HCT116 (cell line): ENCODE data around the gene TNKS2.

Experiments used
- ELF1 ChIP-seq: IDR thresholded peaks from 2 replicates; pipeline ENCODE4 v1.6.1; 2012; ENCODE audit warnings: low read depth, borderline replicate concordance
- EZH2 ChIP-seq: fragments of 200-600 bp; sonication (generic); IDR thresholded peaks from 2 replicates; pipeline ENCODE4 v1.6.1; 2017; ENCODE audit warnings: antibody characterized with exemption, mixed run types
- JUND ChIP-seq: IDR thresholded peaks from 2 replicates; pipeline ENCODE4 v1.6.1; 2012
- POLR2AphosphoS5 ChIP-seq: IDR thresholded peaks from 2 replicates; pipeline ENCODE4 v1.6.1; 2011; ENCODE audit warnings: mild to moderate bottlenecking, low read depth, low read length, moderate library complexity
- RAD21 ChIP-seq: IDR thresholded peaks from 2 replicates; pipeline ENCODE4 v1.6.1; 2012; ENCODE audit warnings: low read depth, mild to moderate bottlenecking
- TF ChIP-seq, protein P1 (sequence below), 3 experiments: fragments of 200-600 bp in 1 of 3; sonication (generic) in 1 of 3; IDR thresholded peaks in 2 of 3; conservative IDR thresholded peaks in 1 of 3; 2 replicates each; pipeline ENCODE4 v1.5.1; 2012 to 2017; ENCODE audit warnings: low read depth in 2 of 3, low read length in 2 of 3, antibody characterized with exemption in 1 of 3, borderline replicate concordance in 1 of 3, control low read depth in 1 of 3, mild to moderate bottlenecking in 1 of 3, mixed read lengths in 1 of 3, mixed run types in 1 of 3, moderate library complexity in 1 of 3; ENCODE audit not compliant: insufficient read depth in 1 of 3
- TF ChIP-seq, protein P2 (sequence below): IDR thresholded peaks from 2 replicates; pipeline ENCODE4 v1.6.1; 2012

DNA sequence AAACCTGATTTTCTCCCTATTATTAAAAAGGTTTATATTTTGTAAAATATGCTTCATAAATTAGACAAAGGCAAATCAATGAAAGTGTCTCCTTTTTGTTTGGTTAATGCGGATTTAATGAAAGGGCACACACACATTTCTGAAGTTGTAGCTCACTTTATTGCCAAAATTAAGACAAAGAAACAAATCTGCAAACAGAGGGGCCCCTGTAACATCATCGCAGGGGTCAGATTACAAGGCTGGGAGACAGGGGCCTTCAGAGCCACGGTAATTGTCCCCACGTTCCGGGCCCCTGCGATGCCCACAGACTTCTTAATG lies 88.7 kb downstream of the TNKS2 start:
- TF ChIP-seq RAD21: no peak
- TF ChIP-seq, protein P1, sequence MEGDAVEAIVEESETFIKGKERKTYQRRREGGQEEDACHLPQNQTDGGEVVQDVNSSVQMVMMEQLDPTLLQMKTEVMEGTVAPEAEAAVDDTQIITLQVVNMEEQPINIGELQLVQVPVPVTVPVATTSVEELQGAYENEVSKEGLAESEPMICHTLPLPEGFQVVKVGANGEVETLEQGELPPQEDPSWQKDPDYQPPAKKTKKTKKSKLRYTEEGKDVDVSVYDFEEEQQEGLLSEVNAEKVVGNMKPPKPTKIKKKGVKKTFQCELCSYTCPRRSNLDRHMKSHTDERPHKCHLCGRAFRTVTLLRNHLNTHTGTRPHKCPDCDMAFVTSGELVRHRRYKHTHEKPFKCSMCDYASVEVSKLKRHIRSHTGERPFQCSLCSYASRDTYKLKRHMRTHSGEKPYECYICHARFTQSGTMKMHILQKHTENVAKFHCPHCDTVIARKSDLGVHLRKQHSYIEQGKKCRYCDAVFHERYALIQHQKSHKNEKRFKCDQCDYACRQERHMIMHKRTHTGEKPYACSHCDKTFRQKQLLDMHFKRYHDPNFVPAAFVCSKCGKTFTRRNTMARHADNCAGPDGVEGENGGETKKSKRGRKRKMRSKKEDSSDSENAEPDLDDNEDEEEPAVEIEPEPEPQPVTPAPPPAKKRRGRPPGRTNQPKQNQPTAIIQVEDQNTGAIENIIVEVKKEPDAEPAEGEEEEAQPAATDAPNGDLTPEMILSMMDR (IDR thresholded peaks at IDR 0.05 in 2 of 3, conservative IDR thresholded peaks at IDR 0.05 in 1 of 3; ENCODE audit: borderline replicate concordance in 1 of 3, insufficient read depth in 1 of 3, low read depth in 2 of 3, low read length in 2 of 3): no peak
- no peak for TF ChIP-seq JUND
- TF ChIP-seq, protein P2, sequence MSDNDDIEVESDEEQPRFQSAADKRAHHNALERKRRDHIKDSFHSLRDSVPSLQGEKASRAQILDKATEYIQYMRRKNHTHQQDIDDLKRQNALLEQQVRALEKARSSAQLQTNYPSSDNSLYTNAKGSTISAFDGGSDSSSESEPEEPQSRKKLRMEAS: no peak
- no peak for TF ChIP-seq POLR2AphosphoS5
- TF ChIP-seq EZH2: no peak
- no peak for TF ChIP-seq ELF1
